KBM-7 (cell line): ENCODE measurements around the gene EFNB3.

Experiments used
- DNase-seq: peaks from one replicate; pipeline ENCODE4 v3.0.0-alpha.2; 2015
- in situ Hi-C: fragments of 300-500 bp; cut with MboI; formaldehyde crosslinking; loops from 2 replicates; pipeline ENCODE4 v1.14.3; 2020; ENCODE audit warnings: low sequenced_read_pairs, low pct_unique_long_range_greater_than_20kb, mixed read lengths

Gene EFNB3

GRCh38 chr17:7754656-7755055 lies 49.7 kb downstream of the EFNB3 start:
- DNase-seq = no peak
- in situ Hi-C loops = no loop called here

DNA sequence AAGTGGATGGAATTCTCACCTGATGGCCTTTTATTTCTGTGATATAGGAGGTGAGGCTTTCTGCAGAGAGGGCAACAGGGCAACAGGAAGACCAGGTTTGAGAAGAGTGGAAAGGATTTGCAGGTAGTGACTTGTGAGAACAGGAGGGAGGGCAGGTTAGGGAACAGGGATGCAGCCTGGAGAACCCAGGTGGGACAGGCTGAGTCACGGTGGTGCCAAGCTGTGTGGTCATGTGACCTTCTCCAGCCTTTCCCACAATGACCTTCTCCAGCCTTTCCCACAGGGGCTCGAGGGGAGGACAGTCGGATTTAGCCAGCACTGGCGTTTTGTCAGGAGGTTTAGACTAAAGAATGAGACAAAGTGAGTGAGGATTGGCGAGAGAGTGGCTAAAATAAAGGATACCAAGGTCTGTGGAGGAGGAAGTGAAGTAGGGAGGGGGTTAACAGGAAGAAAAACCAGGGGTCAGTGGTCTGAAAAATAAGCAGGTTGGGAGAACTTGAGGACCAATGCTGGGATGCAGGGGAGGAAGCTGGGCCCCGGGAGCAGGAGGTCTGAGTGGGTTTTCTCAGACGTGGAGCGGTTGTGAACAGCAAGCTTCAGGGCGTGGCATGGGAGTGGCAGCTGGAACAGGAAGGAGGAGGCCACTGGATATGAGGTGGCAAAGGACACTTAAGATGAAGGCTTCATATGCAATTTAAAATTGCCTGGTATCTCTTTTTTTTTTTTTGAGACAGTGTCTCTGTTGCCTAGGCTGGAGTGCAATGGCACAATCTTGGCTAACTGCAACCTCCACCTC lies 50.3 kb downstream of the EFNB3 start:
- DNase-seq = no peak
- in situ Hi-C loops = no loop called here

DNA sequence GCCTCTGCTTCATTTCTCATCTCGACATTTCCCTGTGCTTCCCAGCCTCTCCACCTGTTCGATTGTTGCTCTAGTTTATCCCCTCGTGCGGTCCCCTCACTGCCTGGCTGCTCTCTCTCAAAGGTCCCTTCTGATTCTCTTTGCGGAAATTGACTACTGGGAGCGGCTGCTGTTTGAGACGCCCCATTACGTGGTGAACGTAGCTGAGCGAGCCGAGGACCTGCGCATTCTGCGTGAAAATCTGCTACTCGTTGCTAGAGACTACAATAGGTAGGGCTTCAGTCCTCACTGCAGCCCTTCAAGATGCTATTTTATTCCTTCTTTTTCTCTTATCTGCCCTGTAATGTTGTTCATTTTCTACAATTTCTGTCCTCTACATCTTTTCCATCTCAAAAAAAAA lies 52.0 kb downstream of the EFNB3 start:
- in situ Hi-C loops = no loop called here
- DNase-seq = no peak
